Measurements from ENCODE around the gene IGDCC3.

Gene IGDCC3

GRCh38 chr15:65344214-65344913 lies 33.4 kb downstream of the IGDCC3 start:
- no peak for DNase-seq (ENCODE audit: low read depth in 2 of 2)

- no peak for DNase-seq (ENCODE audit: low read depth in 2 of 2)
These were observed 34.3 kb downstream of the IGDCC3 start for GRCh38 chr15:65343374-65343981.

GRCh38 chr15:65342493-65342892 lies 35.3 kb downstream of the IGDCC3 start:
- no peak for DNase-seq (ENCODE audit: low read depth in 2 of 2)

- DNase-seq (ENCODE audit: low read depth in 2 of 2), result no peak
These were observed 37.9 kb downstream of the IGDCC3 start for GRCh38 chr15:65339920-65340319.

- no peak for DNase-seq (ENCODE audit: low read depth in 2 of 2)
These were observed 38.4 kb downstream of the IGDCC3 start for GRCh38 chr15:65339416-65339815.

- no peak for DNase-seq (ENCODE audit: low read depth in 2 of 2)
These were observed 39.0 kb downstream of the IGDCC3 start for GRCh38 chr15:65338823-65339222.

GRCh38 chr15:65338366-65338765 lies 39.4 kb downstream of the IGDCC3 start:
- DNase-seq (ENCODE audit: low read depth in 2 of 2), result no peak

GRCh38 chr15:65337436-65338070 lies 40.2 kb downstream of the IGDCC3 start:
- no peak for DNase-seq (ENCODE audit: low read depth in 2 of 2)

GRCh38 chr15:65336493-65337435 lies 41.0 kb downstream of the IGDCC3 start:
- DNase-seq (ENCODE audit: low read depth in 2 of 2), result no peak

GRCh38 chr15:65335278-65336055 lies 42.3 kb downstream of the IGDCC3 start:
- DNase-seq (ENCODE audit: low read depth in 2 of 2), result no peak

GRCh38 chr15:65334586-65335231 lies 43.1 kb downstream of the IGDCC3 start:
- no peak for DNase-seq (ENCODE audit: low read depth in 2 of 2)

- DNase-seq (ENCODE audit: low read depth in 2 of 2), result no peak
These were observed 43.9 kb downstream of the IGDCC3 start for GRCh38 chr15:65333856-65334255.

GRCh38 chr15:65333148-65333820 lies 44.5 kb downstream of the IGDCC3 start:
- no peak for DNase-seq (ENCODE audit: low read depth in 2 of 2)

GRCh38 chr15:65332391-65333147 lies 45.2 kb downstream of the IGDCC3 start:
- DNase-seq (ENCODE audit: low read depth in 2 of 2), result no peak

GRCh38 chr15:65331811-65332210 lies 46.0 kb downstream of the IGDCC3 start:
- DNase-seq (ENCODE audit: low read depth in 2 of 2), result no peak

- no peak for DNase-seq (ENCODE audit: low read depth in 2 of 2)
These were observed 46.7 kb downstream of the IGDCC3 start for GRCh38 chr15:65330934-65331645.

GRCh38 chr15:65329984-65330735 lies 47.6 kb downstream of the IGDCC3 start:
- DNase-seq (ENCODE audit: low read depth in 2 of 2), result no peak

Measured in activated CD8-positive, alpha-beta memory T cell treated with anti-CD3 and anti-CD28 coated beads for 4 hours (primary cell).